Lung (tissue), 13 donors: Measurements from ENCODE around the gene TUBGCP2. TPM values are rescaled to one million over a fixed set of nuclear protein-coding genes. Genes with fewer than 3 reads are reported as not detected.

Experiments used
- ATAC-seq: fragments of 200-7000 bp; cut with Tn5 transposase; one replicate; pipeline ENCODE4 v1.9.1; 2020; ENCODE audit warnings: moderate number of reproducible peaks; ENCODE audit not compliant: insufficient read depth, low FRiP score
- DNase-seq, 3 donors: peaks; one replicate each; pipeline ENCODE4 v3.0.0-alpha.2; 2013 to 2017
- H3K27ac ChIP-seq, 2 donors: one replicate each; pipeline ENCODE4 v1.5.1; 2013; ENCODE audit warnings: mild to moderate bottlenecking in 2 of 2, moderate library complexity in 2 of 2, control low read depth in 1 of 2, inconsistent platforms in 1 of 2, low read depth in 1 of 2, low read length in 1 of 2
- H3K27me3 ChIP-seq, 3 donors: one replicate each; pipeline ENCODE4 v1.5.1; 2013; ENCODE audit warnings: low read length in 2 of 3; ENCODE audit not compliant: control insufficient read depth in 3 of 3, insufficient read depth in 3 of 3
- H3K36me3 ChIP-seq, 4 donors: one replicate each; pipeline ENCODE4 v1.5.1; 2013; ENCODE audit warnings: low read length in 4 of 4, mild to moderate bottlenecking in 1 of 4, moderate library complexity in 1 of 4; ENCODE audit not compliant: control insufficient read depth in 4 of 4, insufficient read depth in 4 of 4
- H3K4me1 ChIP-seq, 5 donors: one replicate each; pipeline ENCODE4 v1.5.1; 2013; ENCODE audit warnings: low read length in 5 of 5, mild to moderate bottlenecking in 2 of 5, moderate library complexity in 1 of 5; ENCODE audit not compliant: control insufficient read depth in 5 of 5, insufficient read depth in 5 of 5
- H3K4me3 ChIP-seq: one replicate; pipeline ENCODE4 v1.5.1; 2013; ENCODE audit warnings: mild to moderate bottlenecking, control low read depth, moderate library complexity
- H3K9ac ChIP-seq, 2 donors: one replicate each; pipeline ENCODE4 v1.5.1; 2013; ENCODE audit warnings: low read length in 2 of 2, control low read depth in 1 of 2; ENCODE audit not compliant: insufficient read depth in 1 of 2
- H3K9me3 ChIP-seq, 4 donors: one replicate each; pipeline ENCODE4 v1.5.1; 2013; ENCODE audit warnings: low read length in 3 of 4, mild to moderate bottlenecking in 1 of 4, moderate library complexity in 1 of 4; ENCODE audit not compliant: control insufficient read depth in 4 of 4, insufficient read depth in 3 of 4
- CTCF ChIP-seq: IDR thresholded peaks from 2 replicates; pipeline ENCODE4 v1.5.1; 2012; ENCODE audit warnings: mild to moderate bottlenecking; ENCODE audit errors: control extremely low read depth, extremely low read depth
- WGBS, 2 donors: extraction: QIAGEN DNeasy Blood & Tissue Kit; methylation state at CpG; one replicate each; pipeline ENCODE4 v1.1.7; 2013; 5-methylcytosine and 5-hydroxymethylcytosine counted together
- polyA plus RNA-seq, 2 donors: library from polyadenylated mRNA; stranded (reverse); fragments of 200-250 nt; gene quantifications; one replicate each; pipeline ENCODE4 v1.2.1, GENCODE V29; 2013
- small RNA-seq: library from RNA; depleted of rRNA; stranded (forward); fragments of <200 nt; gene quantifications from one replicate; pipeline ENCODE3, GENCODE V24; 2014; ENCODE audit warnings: low replicate concordance
- total RNA-seq, 2 donors: library from RNA; depleted of rRNA in 1 of 2; stranded (reverse); fragments of >200 nt in 1 of 2; gene quantifications; one replicate each; pipeline ENCODE4 v1.2.1, GENCODE V29; 2014 to 2021
- donor health status: control.
- donor health status: control.
- donor health status: Bipolar disorder and iron deficiency.
- donor health status: healthy.
- donor health status: DM: yes; HTN: yes; CAD: no.

The TUBGCP2 gene
- total and polyA plus RNA-seq, 4 donors = 39.2 to 66.2 (median 53.8) TPM

GRCh38 chr10:133229265-133230043 lies 79.2 kb downstream of the TUBGCP2 start:
- Histone ChIP-seq H3K27me3 (peaks cover 35 to 52% (median 41%) of the 10 kb centered on the region in 3 donors), H3K27ac (no peak overlapping the region), H3K36me3 (no peaks in the 10 kb centered on the region), H3K9me3 (peaks cover 0 to 7% (median 0%) of the 10 kb centered on the region in 4 donors), H3K4me3 (no peak overlapping the region), H3K9ac (no peak overlapping the region), H3K4me1 (peaks cover 0 to 5% (median 0%) of the 10 kb centered on the region in 5 donors)
- TF ChIP-seq CTCF = no peak
- 8 to 9% methylated on average over 43 to 58 of the region's 58 CpGs for WGBS, 2 donors
- ATAC-seq (no peak), DNase-seq (no peak)

Small RNA genes lying within 50 kb of the gene (small RNA-seq; reads per million reads assigned to genes)
- not detected for gene BANF1P2

Other genes starting within 250 kb of the TUBGCP2 start
- gene ADGRA1, start 220.9 kb downstream of the TUBGCP2 start, total RNA-seq = 1 to 10 TPM in 1 of 2 donors, under 1 TPM in 1; 0.23 to 1.3 TPM
- gene ADGRA1, start 220.9 kb downstream of the TUBGCP2 start, polyA plus RNA-seq = under 1 TPM; 0.05 to 0.18 TPM
- 10 to 100 TPM in 1 of 2 donors, 1 to 10 TPM in 1; 7.5 to 21.0 TPM for gene KNDC1, start 148.7 kb downstream of the TUBGCP2 start, total RNA-seq
- gene KNDC1, start 148.7 kb downstream of the TUBGCP2 start, polyA plus RNA-seq = 1 to 10 TPM; 3.2 to 5.9 TPM
- gene UTF1, start 78.7 kb downstream of the TUBGCP2 start, total RNA-seq = under 1 TPM in 1 of 2 donors, not detected in 1; 0.52 TPM
- under 1 TPM in 1 of 2 donors, not detected in 1; 0.06 TPM for gene UTF1, start 78.7 kb downstream of the TUBGCP2 start, polyA plus RNA-seq
- gene VENTX, start 71.0 kb downstream of the TUBGCP2 start, total RNA-seq = 1 to 10 TPM in 1 of 2 donors, under 1 TPM in 1; 0.46 to 3.3 TPM
- 1 to 10 TPM; 1.4 to 4.0 TPM for gene VENTX, start 71.0 kb downstream of the TUBGCP2 start, polyA plus RNA-seq
- 10 to 100 TPM; 21.7 to 33.0 TPM for gene ADAM8, start 32.0 kb downstream of the TUBGCP2 start, total RNA-seq
- 10 to 100 TPM in 1 of 2 donors, 1 to 10 TPM in 1; 4.4 to 79.2 TPM for gene ADAM8, start 32.0 kb downstream of the TUBGCP2 start, polyA plus RNA-seq
- 10 to 100 TPM; 18.6 to 53.5 TPM for gene ZNF511, start within 50 bp of the TUBGCP2 start, total RNA-seq
- gene ZNF511, start within 50 bp of the TUBGCP2 start, polyA plus RNA-seq = 10 to 100 TPM; 33.8 to 79.9 TPM
- gene CALY, start 28.0 kb upstream of the TUBGCP2 start, total RNA-seq = not detected
- not detected for gene CALY, start 28.0 kb upstream of the TUBGCP2 start, polyA plus RNA-seq
- under 1 TPM in 1 of 2 donors, not detected in 1; 0.25 TPM for gene PRAP1, start 38.5 kb upstream of the TUBGCP2 start, total RNA-seq
- gene PRAP1, start 38.5 kb upstream of the TUBGCP2 start, polyA plus RNA-seq = not detected
- gene FUOM, start 49.1 kb upstream of the TUBGCP2 start, total RNA-seq = 10 to 100 TPM in 1 of 2 donors, 1 to 10 TPM in 1; 8.4 to 32.5 TPM
- gene FUOM, start 49.1 kb upstream of the TUBGCP2 start, polyA plus RNA-seq = 10 to 100 TPM; 35.8 to 41.4 TPM
- 10 to 100 TPM; 44.5 to 82.4 TPM for gene ECHS1, start 64.5 kb upstream of the TUBGCP2 start, total RNA-seq
- 10 to 100 TPM; 71.1 to 83.9 TPM for gene ECHS1, start 64.5 kb upstream of the TUBGCP2 start, polyA plus RNA-seq
- gene PAOX, start 70.4 kb upstream of the TUBGCP2 start, total RNA-seq = 1 to 10 TPM; 6.9 to 7.0 TPM
- 1 to 10 TPM; 4.4 to 6.3 TPM for gene PAOX, start 70.4 kb upstream of the TUBGCP2 start, polyA plus RNA-seq
- 10 to 100 TPM; 36.4 to 51.8 TPM for gene MTG1, start 85.3 kb upstream of the TUBGCP2 start, total RNA-seq
- 10 to 100 TPM; 44.4 to 44.7 TPM for gene MTG1, start 85.3 kb upstream of the TUBGCP2 start, polyA plus RNA-seq
- under 1 TPM; 0.15 to 0.34 TPM for gene SPRN, start 115.8 kb upstream of the TUBGCP2 start, total RNA-seq
- under 1 TPM; 0.11 to 0.16 TPM for gene SPRN, start 115.8 kb upstream of the TUBGCP2 start, polyA plus RNA-seq
- 1 to 10 TPM; 3.4 to 4.8 TPM for gene SCART1, start 145.1 kb upstream of the TUBGCP2 start, total RNA-seq
- gene SCART1, start 145.1 kb upstream of the TUBGCP2 start, polyA plus RNA-seq = under 1 TPM; 0.33 to 0.69 TPM
- gene CYP2E1, start 218.5 kb upstream of the TUBGCP2 start, total RNA-seq = 1 to 10 TPM; 1.1 to 1.9 TPM
- 1 to 10 TPM in 1 of 2 donors, under 1 TPM in 1; 0.26 to 1.2 TPM for gene CYP2E1, start 218.5 kb upstream of the TUBGCP2 start, polyA plus RNA-seq